ENCODE results near the gene PITX2. TPM values are rescaled to one million over a fixed set of nuclear protein-coding genes. Genes with fewer than 3 reads are reported as not detected.

Gene PITX2
- polyA plus RNA-seq, 1 of the 3 experiments (the other 2 are of a cell fraction) = not detected

DNA sequence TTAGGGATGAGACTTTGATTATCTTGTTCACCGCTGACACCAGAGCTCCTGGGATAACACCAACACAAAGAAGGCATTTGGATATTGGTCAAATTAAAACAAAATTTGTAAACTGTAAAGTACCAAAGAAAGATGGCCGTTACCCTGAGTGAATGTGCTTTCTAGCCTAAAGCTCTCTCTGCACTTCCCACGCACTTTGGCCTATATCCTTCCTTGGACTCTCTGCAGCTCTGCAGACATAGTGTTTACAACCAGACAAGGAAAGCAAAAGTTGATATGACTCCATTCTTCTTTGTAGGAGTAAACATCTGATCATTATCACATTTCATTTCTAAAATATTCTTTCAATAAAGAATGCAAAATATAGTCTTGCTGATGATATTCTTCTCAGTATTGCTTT, 44.8 kb upstream of the PITX2 start:
- Histone ChIP-seq H3K4me3 (ENCODE audit: low read depth in 2 of 2, low read length in 1 of 2) (no peak overlapping the region), H2AFZ (ENCODE audit: low read depth) (no peak overlapping the region), H3K9me3 (no peaks in the 10 kb centered on the region), H3K9me2 (no peaks in the 10 kb centered on the region), H3K27me3 (ENCODE audit: insufficient read depth) (no peaks in the 10 kb centered on the region), H3K4me2 (no peak overlapping the region), H3K79me2 (ENCODE audit: insufficient read depth) (no peaks in the 10 kb centered on the region), H3F3A (replicated peaks; ENCODE audit: insufficient read depth) (no peaks in the 10 kb centered on the region), H3K4me1 (ENCODE audit: control insufficient read depth in 1 of 2, insufficient read depth in 2 of 2, low read depth in 1 of 2, low read length in 1 of 2) (no peaks in the 10 kb centered on the region), H4K20me1 (ENCODE audit: insufficient read depth) (no peaks in the 10 kb centered on the region), H3K9ac (no peak overlapping the region), H3K36me3 (replicated peaks in 1 of 2; ENCODE audit: control insufficient read depth in 1 of 2, insufficient read depth in 2 of 2, low read length in 1 of 2) (no peaks in the 10 kb centered on the region), H3K27ac (ENCODE audit: low read depth in 2 of 2, low read length in 1 of 2) (no peak overlapping the region)
- 4% methylated on average over 3 of the region's 3 CpGs for WGBS (ENCODE audit: low lambda C conversion rate)
- CTCF ChIA-PET = interaction anchor here (1.2 kb wide), 1 partner anchor 9 kb away, joined by 4 read pairs; no protein-coding TSS in a partner anchor
- TF ChIP-seq MXI1 (IDR thresholded peaks at IDR 0.05; ENCODE audit: low read depth, low read length) = no peak
- no peak for TF ChIP-seq FOXJ3 (CRISPR knock-in tag; IDR thresholded peaks at IDR 0.05)
- DNase-seq = no peak
- POLR2A ChIA-PET = no interaction called here

- Histone ChIP-seq H3K9me3 (no peaks in the 10 kb centered on the region), H2AFZ (ENCODE audit: low read depth) (no peak overlapping the region), H3F3A (replicated peaks; ENCODE audit: insufficient read depth) (no peaks in the 10 kb centered on the region), H3K4me3 (ENCODE audit: low read depth in 2 of 2, low read length in 1 of 2) (no peak overlapping the region), H3K4me1 (ENCODE audit: control insufficient read depth in 1 of 2, insufficient read depth in 2 of 2, low read depth in 1 of 2, low read length in 1 of 2) (no peaks in the 10 kb centered on the region), H4K20me1 (ENCODE audit: insufficient read depth) (no peaks in the 10 kb centered on the region), H3K79me2 (ENCODE audit: insufficient read depth) (no peaks in the 10 kb centered on the region), H3K4me2 (no peak overlapping the region), H3K27me3 (ENCODE audit: insufficient read depth) (no peaks in the 10 kb centered on the region), H3K27ac (ENCODE audit: low read depth in 2 of 2, low read length in 1 of 2) (no peak overlapping the region), H3K9me2 (no peaks in the 10 kb centered on the region), H3K9ac (no peak overlapping the region), H3K36me3 (replicated peaks in 1 of 2; ENCODE audit: control insufficient read depth in 1 of 2, insufficient read depth in 2 of 2, low read length in 1 of 2) (no peaks in the 10 kb centered on the region)
- POLR2A ChIA-PET = no interaction called here
- TF ChIP-seq, protein P1, sequence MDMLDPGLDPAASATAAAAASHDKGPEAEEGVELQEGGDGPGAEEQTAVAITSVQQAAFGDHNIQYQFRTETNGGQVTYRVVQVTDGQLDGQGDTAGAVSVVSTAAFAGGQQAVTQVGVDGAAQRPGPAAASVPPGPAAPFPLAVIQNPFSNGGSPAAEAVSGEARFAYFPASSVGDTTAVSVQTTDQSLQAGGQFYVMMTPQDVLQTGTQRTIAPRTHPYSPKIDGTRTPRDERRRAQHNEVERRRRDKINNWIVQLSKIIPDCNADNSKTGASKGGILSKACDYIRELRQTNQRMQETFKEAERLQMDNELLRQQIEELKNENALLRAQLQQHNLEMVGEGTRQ (IDR thresholded peaks at IDR 0.05; ENCODE audit: borderline replicate concordance, low read depth, low read length) = no peak
- TF ChIP-seq PBX3 (IDR thresholded peaks at IDR 0.05) (no peak), FOXJ3 (CRISPR knock-in tag; IDR thresholded peaks at IDR 0.05) (no peak), MEF2A (IDR thresholded peaks at IDR 0.05; ENCODE audit: borderline replicate concordance, low read depth) (no peak), TEAD4 (IDR thresholded peaks at IDR 0.05; ENCODE audit: borderline replicate concordance, insufficient read depth) (no peak), YY1 (IDR thresholded peaks at IDR 0.05; ENCODE audit: low read depth) (no peak), CHD2 (IDR thresholded peaks at IDR 0.05; ENCODE audit: low read length, partially characterized antibody) (no peak), FOXM1 (IDR thresholded peaks at IDR 0.05; ENCODE audit: low read depth) (no peak), GATA2 (CRISPR knock-in tag; IDR thresholded peaks at IDR 0.05) (no peak), TCF12 (IDR thresholded peaks at IDR 0.05) (no peak), MXI1 (IDR thresholded peaks at IDR 0.05; ENCODE audit: low read depth, low read length) (no peak), ELF1 (IDR thresholded peaks at IDR 0.05) (no peak), RCOR1 (IDR thresholded peaks at IDR 0.05; ENCODE audit: low read length) (no peak)
- TF ChIP-seq, protein P2, sequence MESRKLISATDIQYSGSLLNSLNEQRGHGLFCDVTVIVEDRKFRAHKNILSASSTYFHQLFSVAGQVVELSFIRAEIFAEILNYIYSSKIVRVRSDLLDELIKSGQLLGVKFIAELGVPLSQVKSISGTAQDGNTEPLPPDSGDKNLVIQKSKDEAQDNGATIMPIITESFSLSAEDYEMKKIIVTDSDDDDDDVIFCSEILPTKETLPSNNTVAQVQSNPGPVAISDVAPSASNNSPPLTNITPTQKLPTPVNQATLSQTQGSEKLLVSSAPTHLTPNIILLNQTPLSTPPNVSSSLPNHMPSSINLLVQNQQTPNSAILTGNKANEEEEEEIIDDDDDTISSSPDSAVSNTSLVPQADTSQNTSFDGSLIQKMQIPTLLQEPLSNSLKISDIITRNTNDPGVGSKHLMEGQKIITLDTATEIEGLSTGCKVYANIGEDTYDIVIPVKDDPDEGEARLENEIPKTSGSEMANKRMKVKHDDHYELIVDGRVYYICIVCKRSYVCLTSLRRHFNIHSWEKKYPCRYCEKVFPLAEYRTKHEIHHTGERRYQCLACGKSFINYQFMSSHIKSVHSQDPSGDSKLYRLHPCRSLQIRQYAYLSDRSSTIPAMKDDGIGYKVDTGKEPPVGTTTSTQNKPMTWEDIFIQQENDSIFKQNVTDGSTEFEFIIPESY (IDR thresholded peaks at IDR 0.05; ENCODE audit: borderline replicate concordance, low read depth) = no peak
- TF ChIP-seq, protein P3, sequence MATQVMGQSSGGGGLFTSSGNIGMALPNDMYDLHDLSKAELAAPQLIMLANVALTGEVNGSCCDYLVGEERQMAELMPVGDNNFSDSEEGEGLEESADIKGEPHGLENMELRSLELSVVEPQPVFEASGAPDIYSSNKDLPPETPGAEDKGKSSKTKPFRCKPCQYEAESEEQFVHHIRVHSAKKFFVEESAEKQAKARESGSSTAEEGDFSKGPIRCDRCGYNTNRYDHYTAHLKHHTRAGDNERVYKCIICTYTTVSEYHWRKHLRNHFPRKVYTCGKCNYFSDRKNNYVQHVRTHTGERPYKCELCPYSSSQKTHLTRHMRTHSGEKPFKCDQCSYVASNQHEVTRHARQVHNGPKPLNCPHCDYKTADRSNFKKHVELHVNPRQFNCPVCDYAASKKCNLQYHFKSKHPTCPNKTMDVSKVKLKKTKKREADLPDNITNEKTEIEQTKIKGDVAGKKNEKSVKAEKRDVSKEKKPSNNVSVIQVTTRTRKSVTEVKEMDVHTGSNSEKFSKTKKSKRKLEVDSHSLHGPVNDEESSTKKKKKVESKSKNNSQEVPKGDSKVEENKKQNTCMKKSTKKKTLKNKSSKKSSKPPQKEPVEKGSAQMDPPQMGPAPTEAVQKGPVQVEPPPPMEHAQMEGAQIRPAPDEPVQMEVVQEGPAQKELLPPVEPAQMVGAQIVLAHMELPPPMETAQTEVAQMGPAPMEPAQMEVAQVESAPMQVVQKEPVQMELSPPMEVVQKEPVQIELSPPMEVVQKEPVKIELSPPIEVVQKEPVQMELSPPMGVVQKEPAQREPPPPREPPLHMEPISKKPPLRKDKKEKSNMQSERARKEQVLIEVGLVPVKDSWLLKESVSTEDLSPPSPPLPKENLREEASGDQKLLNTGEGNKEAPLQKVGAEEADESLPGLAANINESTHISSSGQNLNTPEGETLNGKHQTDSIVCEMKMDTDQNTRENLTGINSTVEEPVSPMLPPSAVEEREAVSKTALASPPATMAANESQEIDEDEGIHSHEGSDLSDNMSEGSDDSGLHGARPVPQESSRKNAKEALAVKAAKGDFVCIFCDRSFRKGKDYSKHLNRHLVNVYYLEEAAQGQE (IDR thresholded peaks at IDR 0.05; ENCODE audit: low read depth, low read length) = no peak
- DNase-seq = no peak
- 2% methylated on average over 3 of the region's 3 CpGs for WGBS (ENCODE audit: low lambda C conversion rate)
- CTCF ChIA-PET = interaction anchor here (1.7 kb wide), 1 partner anchor 35 kb away, joined by 5 read pairs; no protein-coding TSS in a partner anchor
These were observed 43.2 kb upstream of the PITX2 start for GRCh38 chr4:110666030-110666429.
